ENCODE measurements around the gene LPP. TPM values are rescaled to one million over a fixed set of nuclear protein-coding genes. Genes with fewer than 3 reads are reported as not detected.

Gene LPP
- total RNA-seq, 1 experiment from 2014 or later = 20.2 TPM

DNA sequence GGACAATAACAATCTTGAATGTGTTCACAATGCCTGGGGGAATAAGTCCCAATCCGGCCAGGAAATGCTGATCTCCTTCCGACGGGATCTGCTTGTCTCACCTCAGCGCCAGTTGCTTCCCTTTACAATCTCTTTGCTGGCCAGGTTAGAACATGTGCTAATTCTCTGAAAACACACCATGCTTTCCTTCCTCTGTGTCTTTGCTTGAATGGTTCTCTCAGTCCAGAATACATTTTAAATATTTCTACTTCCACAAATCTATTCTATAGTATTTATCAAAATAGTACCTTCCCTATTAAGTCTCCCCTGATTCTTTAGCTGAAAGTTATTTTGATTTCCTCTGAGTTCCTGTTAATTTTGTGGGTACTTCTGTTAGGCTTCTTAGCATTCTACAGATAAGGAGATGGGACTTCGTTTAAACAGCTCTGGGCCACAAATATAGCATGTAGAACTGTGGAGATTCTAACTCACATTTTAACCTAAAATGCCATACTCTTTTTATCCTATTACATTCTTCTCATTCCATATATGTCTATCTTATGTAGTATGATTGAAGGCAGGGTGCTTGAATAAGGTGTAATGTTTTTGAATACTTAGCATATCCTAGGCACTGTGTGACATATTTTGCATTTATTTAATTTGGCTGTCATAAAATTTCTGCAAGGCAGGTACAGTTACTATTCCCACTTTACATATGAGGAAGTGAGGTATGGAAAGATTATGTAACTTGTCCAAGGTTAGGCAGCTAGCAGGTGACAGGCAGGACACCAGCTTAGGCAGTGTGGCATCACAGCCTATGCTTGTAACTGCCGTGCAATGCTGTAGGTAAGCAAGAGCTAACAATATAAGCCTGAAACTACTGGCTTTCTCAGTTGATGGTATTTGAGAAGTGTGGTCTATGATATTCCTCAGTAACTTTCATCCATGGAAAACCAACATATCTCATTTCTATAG, 299.8 kb downstream of the LPP start:
- in situ Hi-C loops (cut with HindIII; ENCODE audit: low pct_unique_long_range_greater_than_20kb, low sequenced_read_pairs) = no loop called here
- DNase-seq (ENCODE audit: low read depth, low spot score) = no peak

- in situ Hi-C loops (cut with HindIII; ENCODE audit: low pct_unique_long_range_greater_than_20kb, low sequenced_read_pairs) = no loop called here
- DNase-seq (ENCODE audit: low read depth, low spot score) = no peak
These were observed 301.8 kb downstream of the LPP start for GRCh38 chr3:188455748-188456147.

DNA sequence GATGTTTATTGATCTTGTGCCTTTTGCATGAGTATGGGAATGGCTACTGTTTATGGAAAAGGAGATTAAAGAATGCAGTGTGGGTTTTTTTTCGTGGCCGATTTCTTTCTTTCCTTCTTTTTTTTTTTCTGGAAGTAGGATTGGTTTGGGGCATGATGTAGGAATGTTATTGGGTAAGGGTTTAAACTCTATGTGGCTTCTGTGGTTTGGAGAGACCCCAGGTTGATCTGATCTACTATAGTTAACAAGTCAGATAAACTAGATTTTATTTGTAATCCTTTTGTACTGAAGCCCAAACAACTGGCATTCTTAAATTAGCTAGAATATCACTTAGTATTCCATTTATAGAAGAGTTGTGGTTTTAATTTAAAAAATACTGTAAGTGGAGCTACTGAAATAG, 304.8 kb downstream of the LPP start:
- in situ Hi-C loops (cut with HindIII; ENCODE audit: low pct_unique_long_range_greater_than_20kb, low sequenced_read_pairs) = no loop called here
- no peak for DNase-seq (ENCODE audit: low read depth, low spot score)

- in situ Hi-C loops (cut with HindIII; ENCODE audit: low pct_unique_long_range_greater_than_20kb, low sequenced_read_pairs) = no loop called here
- DNase-seq (ENCODE audit: low read depth, low spot score) = no peak
These were observed 311.4 kb downstream of the LPP start for GRCh38 chr3:188465311-188465710.

- no peak for DNase-seq (ENCODE audit: low read depth, low spot score)
- in situ Hi-C loops (cut with HindIII; ENCODE audit: low pct_unique_long_range_greater_than_20kb, low sequenced_read_pairs) = no loop called here
These were observed 314.2 kb downstream of the LPP start for GRCh38 chr3:188468196-188468595.

DNA sequence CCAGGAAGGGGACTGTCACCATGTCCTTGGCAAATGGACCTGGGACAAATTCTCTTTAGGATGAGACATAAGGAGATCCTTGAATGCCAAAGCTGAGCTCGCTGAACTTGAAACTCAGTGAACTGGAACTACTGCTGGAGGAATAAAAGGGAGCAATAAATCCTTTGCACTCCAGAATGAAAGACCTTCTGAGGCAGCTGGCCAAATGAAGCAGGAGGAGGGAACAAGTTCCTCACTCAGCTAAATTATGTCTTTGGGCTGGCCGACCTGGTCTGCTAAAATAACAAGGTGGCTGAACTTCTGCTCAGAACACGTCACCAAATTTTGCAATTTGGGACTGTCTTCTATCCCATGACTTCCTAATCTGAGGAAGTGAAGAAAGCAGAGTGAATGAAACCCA, 314.7 kb downstream of the LPP start:
- peak; percentile 74 for DNase-seq (ENCODE audit: low read depth, low spot score)
- in situ Hi-C loops (cut with HindIII; ENCODE audit: low pct_unique_long_range_greater_than_20kb, low sequenced_read_pairs) = no loop called here

- peak; percentile 94 for DNase-seq (ENCODE audit: low read depth, low spot score)
- in situ Hi-C loops (cut with HindIII; ENCODE audit: low pct_unique_long_range_greater_than_20kb, low sequenced_read_pairs) = no loop called here
These were observed 315.4 kb downstream of the LPP start for GRCh38 chr3:188469228-188469885.

DNA sequence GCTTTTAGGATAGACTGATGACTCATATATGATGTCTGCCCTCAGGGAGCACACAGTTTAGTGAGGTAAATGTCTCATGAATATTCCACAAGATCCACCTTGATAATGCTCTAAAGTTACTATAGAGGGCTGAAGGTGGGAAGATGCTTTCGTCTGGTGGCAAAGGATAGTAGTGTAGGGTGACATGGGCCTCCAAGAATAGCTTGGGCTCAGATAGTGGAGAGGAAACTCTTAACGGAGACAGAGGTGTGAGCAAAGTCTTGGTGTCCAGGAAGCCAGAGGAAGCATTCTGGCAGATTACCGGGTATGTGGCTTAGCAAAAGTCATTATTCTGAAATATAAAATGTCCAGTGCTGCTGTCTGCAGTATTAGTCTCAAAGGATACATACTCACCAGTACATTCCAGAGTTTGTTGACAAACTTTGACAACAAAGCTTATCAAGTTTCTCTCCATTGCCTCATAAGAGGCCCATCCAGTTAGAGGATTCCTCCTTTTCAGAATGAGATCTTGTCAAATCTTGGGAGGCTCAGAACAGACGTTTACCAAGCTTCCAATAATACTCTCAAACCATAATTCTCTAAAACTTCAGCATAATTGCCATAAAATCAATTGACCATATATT, 316.7 kb downstream of the LPP start:
- DNase-seq (ENCODE audit: low read depth, low spot score) = no peak
- in situ Hi-C loops (cut with HindIII; ENCODE audit: low pct_unique_long_range_greater_than_20kb, low sequenced_read_pairs) = no loop called here

- in situ Hi-C loops (cut with HindIII; ENCODE audit: low pct_unique_long_range_greater_than_20kb, low sequenced_read_pairs) = no loop called here
- no peak for DNase-seq (ENCODE audit: low read depth, low spot score)
These were observed 317.8 kb downstream of the LPP start for GRCh38 chr3:188471723-188472122.

DNA sequence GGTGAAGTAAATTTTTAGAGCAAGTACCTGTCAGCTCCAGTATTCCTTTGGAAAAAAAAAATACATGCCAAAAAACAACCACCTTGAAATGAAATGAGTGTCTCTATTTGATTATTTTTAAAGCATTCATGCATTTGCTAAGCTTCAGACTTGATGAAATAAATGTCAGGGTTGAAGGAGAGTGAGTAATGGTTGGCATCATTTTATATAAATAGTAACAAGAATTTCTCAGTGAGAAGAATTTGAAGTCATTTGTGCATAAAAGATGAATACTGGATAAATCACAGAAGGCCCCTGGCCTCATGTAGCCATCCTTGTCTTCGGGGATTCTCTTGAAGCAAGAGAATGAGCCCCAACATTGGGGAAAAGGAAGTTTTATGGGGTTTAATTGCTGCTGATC, 318.4 kb downstream of the LPP start:
- no peak for DNase-seq (ENCODE audit: low read depth, low spot score)

DNA sequence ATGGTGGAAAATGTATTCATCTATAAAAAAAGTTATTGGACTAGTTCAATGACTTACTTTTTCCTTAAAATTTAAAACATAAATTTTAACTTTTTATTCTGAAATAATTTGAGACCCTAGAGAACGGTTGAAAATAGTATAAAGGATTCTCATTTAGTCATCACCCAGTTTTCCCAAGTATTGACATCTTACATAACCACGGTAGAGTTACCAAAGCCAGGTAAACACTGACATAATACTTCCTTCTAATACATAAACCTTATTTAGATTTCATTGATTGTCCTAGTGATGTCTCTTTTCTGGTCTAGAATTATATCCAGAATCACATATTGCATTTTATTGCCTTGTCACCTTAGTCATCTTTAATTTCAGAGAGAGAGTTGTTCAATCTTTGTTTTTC, 319.1 kb downstream of the LPP start:
- in situ Hi-C loops (cut with HindIII; ENCODE audit: low pct_unique_long_range_greater_than_20kb, low sequenced_read_pairs) = no loop called here
- DNase-seq (ENCODE audit: low read depth, low spot score) = no peak

More for the DNA sequence above, 318.4 kb downstream of the LPP start:
- in situ Hi-C loops (cut with HindIII; ENCODE audit: low pct_unique_long_range_greater_than_20kb, low sequenced_read_pairs) = no loop called here

- in situ Hi-C loops (cut with HindIII; ENCODE audit: low pct_unique_long_range_greater_than_20kb, low sequenced_read_pairs) = no loop called here
- DNase-seq (ENCODE audit: low read depth, low spot score) = no peak
These were observed 319.8 kb downstream of the LPP start for GRCh38 chr3:188473591-188474288.

- DNase-seq (ENCODE audit: low read depth, low spot score) = no peak
- in situ Hi-C loops (cut with HindIII; ENCODE audit: low pct_unique_long_range_greater_than_20kb, low sequenced_read_pairs) = no loop called here
These were observed 323.0 kb downstream of the LPP start for GRCh38 chr3:188476935-188477334.

GRCh38 chr3:188480011-188480410, 326.1 kb downstream of the LPP start:
- in situ Hi-C loops (cut with HindIII; ENCODE audit: low pct_unique_long_range_greater_than_20kb, low sequenced_read_pairs) = no loop called here
- no peak for DNase-seq (ENCODE audit: low read depth, low spot score)

GRCh38 chr3:188482929-188483328, 329.0 kb downstream of the LPP start:
- no peak for DNase-seq (ENCODE audit: low read depth, low spot score)
- in situ Hi-C loops (cut with HindIII; ENCODE audit: low pct_unique_long_range_greater_than_20kb, low sequenced_read_pairs) = no loop called here

GRCh38 chr3:188486126-188486525, 332.2 kb downstream of the LPP start:
- in situ Hi-C loops (cut with HindIII; ENCODE audit: low pct_unique_long_range_greater_than_20kb, low sequenced_read_pairs) = no loop called here
- no peak for DNase-seq (ENCODE audit: low read depth, low spot score)

DNA sequence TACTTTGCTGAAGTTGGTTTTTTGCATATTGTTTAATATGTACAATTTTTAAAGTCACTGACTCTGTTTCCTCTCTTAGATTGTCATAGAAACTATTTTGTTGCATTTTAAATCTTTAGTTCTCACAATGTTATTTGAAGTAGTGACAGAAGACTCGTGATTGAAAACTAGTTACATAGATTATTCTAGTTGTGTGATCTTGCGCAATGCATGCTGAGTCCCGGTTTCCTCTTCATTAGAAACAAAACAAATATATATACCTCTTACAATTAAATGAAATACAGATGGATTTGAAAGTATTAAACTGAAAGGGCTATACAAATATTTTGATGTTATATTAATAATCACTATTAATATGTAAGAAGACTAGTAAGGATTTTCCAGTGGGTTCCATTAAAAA, 333.0 kb downstream of the LPP start:
- in situ Hi-C loops (cut with HindIII; ENCODE audit: low pct_unique_long_range_greater_than_20kb, low sequenced_read_pairs) = no loop called here
- DNase-seq (ENCODE audit: low read depth, low spot score) = no peak

- DNase-seq (ENCODE audit: low read depth, low spot score) = no peak
- in situ Hi-C loops (cut with HindIII; ENCODE audit: low pct_unique_long_range_greater_than_20kb, low sequenced_read_pairs) = no loop called here
These were observed 333.7 kb downstream of the LPP start for GRCh38 chr3:188487652-188488051.

Measured in SK-MEL-5 (cell line).